Esophagus squamous epithelium (tissue), 4 donors: Measurements from ENCODE around the gene ZNF219.

Experiments used
- POLR2A ChIP-seq, 4 donors: fragments of 450-650 bp; IDR thresholded peaks; one replicate each; pipeline ENCODE4 v1.6.1; 2017; ENCODE audit warnings: antibody characterized with exemption in 4 of 4, mild to moderate bottlenecking in 4 of 4, moderate library complexity in 3 of 4
- TF ChIP-seq, protein P1 (sequence below), 6 experiments: fragments of 450-650 bp in 4 of 6; fragments of 200-600 bp in 2 of 6; sonication (generic) in 2 of 6; IDR thresholded peaks; one replicate each; pipeline ENCODE4 v1.5.1; 2016 to 2019; ENCODE audit warnings: antibody characterized with exemption in 6 of 6, mild to moderate bottlenecking in 4 of 6, moderate library complexity in 4 of 6

DNA sequence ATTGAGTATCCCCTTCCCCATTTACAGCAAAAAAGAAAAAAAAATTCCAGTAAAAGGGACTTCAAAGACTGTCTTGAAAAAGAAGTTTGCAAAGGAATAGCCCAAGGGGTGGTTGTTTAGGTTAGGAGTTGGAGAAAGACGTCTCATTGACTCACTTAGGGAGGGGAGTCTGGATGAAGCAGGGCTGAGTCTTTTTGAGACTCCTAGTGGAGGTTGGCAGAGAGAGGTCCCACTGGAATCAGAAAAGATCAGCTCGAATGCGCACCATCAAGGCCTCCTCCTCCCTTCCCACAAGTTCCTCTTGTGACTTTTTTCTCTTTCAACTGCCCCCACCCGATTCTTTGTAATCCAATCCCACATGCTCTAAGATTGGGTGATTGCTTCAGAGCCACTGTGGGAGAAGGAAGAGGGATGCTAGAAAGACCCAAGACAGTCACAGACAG, 26.4 kb downstream of the ZNF219 start:
- TF ChIP-seq, protein P1, sequence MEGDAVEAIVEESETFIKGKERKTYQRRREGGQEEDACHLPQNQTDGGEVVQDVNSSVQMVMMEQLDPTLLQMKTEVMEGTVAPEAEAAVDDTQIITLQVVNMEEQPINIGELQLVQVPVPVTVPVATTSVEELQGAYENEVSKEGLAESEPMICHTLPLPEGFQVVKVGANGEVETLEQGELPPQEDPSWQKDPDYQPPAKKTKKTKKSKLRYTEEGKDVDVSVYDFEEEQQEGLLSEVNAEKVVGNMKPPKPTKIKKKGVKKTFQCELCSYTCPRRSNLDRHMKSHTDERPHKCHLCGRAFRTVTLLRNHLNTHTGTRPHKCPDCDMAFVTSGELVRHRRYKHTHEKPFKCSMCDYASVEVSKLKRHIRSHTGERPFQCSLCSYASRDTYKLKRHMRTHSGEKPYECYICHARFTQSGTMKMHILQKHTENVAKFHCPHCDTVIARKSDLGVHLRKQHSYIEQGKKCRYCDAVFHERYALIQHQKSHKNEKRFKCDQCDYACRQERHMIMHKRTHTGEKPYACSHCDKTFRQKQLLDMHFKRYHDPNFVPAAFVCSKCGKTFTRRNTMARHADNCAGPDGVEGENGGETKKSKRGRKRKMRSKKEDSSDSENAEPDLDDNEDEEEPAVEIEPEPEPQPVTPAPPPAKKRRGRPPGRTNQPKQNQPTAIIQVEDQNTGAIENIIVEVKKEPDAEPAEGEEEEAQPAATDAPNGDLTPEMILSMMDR (IDR thresholded peaks at IDR 0.05): no peak
- TF ChIP-seq POLR2A (IDR thresholded peaks at IDR 0.05): no peak
